Transverse colon (tissue), 4 donors: ENCODE data around the gene KAZN. TPM values are rescaled to one million over a fixed set of nuclear protein-coding genes. Genes with fewer than 3 reads are reported as not detected.

ENCODE experiments used
- DNase-seq: peaks from one replicate; pipeline ENCODE4 v3.0.0-alpha.2; 2019
- H3K27ac ChIP-seq, 4 donors: fragments of 200-600 bp; sonication (generic); 2 replicates each; pipeline ENCODE4 v1.5.1; 2016 to 2018; ENCODE audit warnings: inconsistent platforms in 4 of 4
- H3K27me3 ChIP-seq: fragments of 200-600 bp; sonication (generic); 2 replicates; pipeline ENCODE4 v1.5.1; 2017; ENCODE audit warnings: inconsistent platforms
- H3K36me3 ChIP-seq, 4 donors: fragments of 200-600 bp; sonication (generic); 2 replicates each; pipeline ENCODE4 v1.5.1; 2017 to 2019; ENCODE audit warnings: inconsistent platforms in 4 of 4
- H3K4me1 ChIP-seq, 4 donors: fragments of 200-600 bp; sonication (generic); 2 replicates each; pipeline ENCODE4 v1.5.1; 2017 to 2020; ENCODE audit warnings: inconsistent platforms in 4 of 4
- H3K4me3 ChIP-seq, 4 donors: fragments of 200-600 bp; sonication (generic); 1 replicate in 1 of 4; 2 replicates in 3 of 4; pipeline versions ENCODE4 v1.5.1 to v1.6.1; 2017 to 2019; ENCODE audit warnings: inconsistent platforms in 4 of 4
- H3K9me3 ChIP-seq, 2 donors: fragments of 200-600 bp; sonication (generic); 2 replicates each; pipeline ENCODE4 v1.5.1; 2017 to 2019; ENCODE audit warnings: inconsistent platforms in 2 of 2
- CTCF ChIP-seq, 5 experiments: fragments of 200-600 bp in 3 of 5; fragments of 450-650 bp in 2 of 5; sonication (generic) in 3 of 5; IDR thresholded peaks; 1 replicate in 2 of 5; 2 replicates in 3 of 5; pipeline ENCODE4 v1.5.1; 2016 to 2017; ENCODE audit warnings: antibody characterized with exemption in 5 of 5, inconsistent platforms in 3 of 5, mild to moderate bottlenecking in 2 of 5, moderate library complexity in 1 of 5
- EP300 ChIP-seq: sonication (generic); formaldehyde crosslinking; IDR thresholded peaks from one replicate; pipeline ENCODE4 v1.6.1; 2017; ENCODE audit warnings: antibody characterized with exemption, low read depth
- POLR2A ChIP-seq: fragments of 450-650 bp; IDR thresholded peaks from one replicate; pipeline ENCODE4 v1.6.1; 2016; ENCODE audit warnings: antibody characterized with exemption, mild to moderate bottlenecking, moderate library complexity
- POLR2AphosphoS5 ChIP-seq, 3 donors: sonication (generic); formaldehyde crosslinking; IDR thresholded peaks; one replicate each; pipeline ENCODE4 v1.6.1; 2016; ENCODE audit warnings: antibody characterized with exemption in 3 of 3
- WGBS, 2 donors: methylation state at CpG; one replicate each; pipeline ENCODE4 v1.1.5; 2018; ENCODE audit warnings: low coverage in 1 of 2; 5-methylcytosine and 5-hydroxymethylcytosine counted together
- in situ Hi-C, 4 donors: fragments of 200-750 bp; cut with MboI; loops; one replicate each; pipeline versions ENCODE4 v1.15.0 to v1.15.1; 2017; ENCODE audit warnings: low sequenced_read_pairs in 3 of 4, low pct_ligation_motif_present in 1 of 4, low pct_unique_long_range_greater_than_20kb in 1 of 4
- intact Hi-C: fragments of 100-400 bp; cut with DNase I; formaldehyde crosslinking; loops from one replicate; pipeline ENCODE4 v1.15.1; 2023; ENCODE audit warnings: low total_unique reads
- total RNA-seq, 4 donors: library from RNA; depleted of rRNA; stranded (reverse); fragments of >200 nt; gene quantifications; one replicate each; pipeline ENCODE4 v1.1.0, GENCODE V29; 2016

Gene KAZN
- total RNA-seq, 4 donors from 2014 or later, result 12.0 to 17.1 (median 16.2) TPM

- intact Hi-C loops (loop anchor here (10.0 kb wide), 1 partner anchor 109 kb away; no protein-coding TSS in a partner anchor), in situ Hi-C loops (loop anchor here in 2 of 4 donors (10.0 kb wide), 2 partner anchors 99 to 109 kb away; no protein-coding TSS in a partner anchor)
- Histone ChIP-seq H3K4me3 (no peak overlapping the region), H3K36me3 (no peaks in the 10 kb centered on the region), H3K27me3 (no peaks in the 10 kb centered on the region), H3K27ac (no peak overlapping the region), H3K9me3 (no peaks in the 10 kb centered on the region), H3K4me1 (peaks cover 0 to 16% (median 0%) of the 10 kb centered on the region in 4 donors)
- no peak for DNase-seq
- whole genome bisulfite sequencing, 2 donors, result 85 to 93% methylated on average over 5 to 8 of the region's 8 CpGs
- no peak for TF ChIP-seq POLR2AphosphoS5 (IDR thresholded peaks at IDR 0.05)
- no peak for TF ChIP-seq POLR2A
- no peak for TF ChIP-seq CTCF (IDR thresholded peaks at IDR 0.05)
- no peak for TF ChIP-seq EP300
These were observed 425.5 kb downstream of the KAZN start for GRCh38 chr1:15023976-15024375.

GRCh38 chr1:15026117-15026489 lies 427.6 kb downstream of the KAZN start:
- intact Hi-C loops (loop anchor here (10.0 kb wide), 1 partner anchor 111 kb away; no protein-coding TSS in a partner anchor), in situ Hi-C loops (loop anchor here (10.0 to 25.0 kb wide), 5 partner anchors 101 to 1064 kb away; no protein-coding TSS in a partner anchor)
- WGBS, 2 donors, result 48 to 54% methylated on average over 2 to 4 of the region's 4 CpGs
- no peak overlapping the region for H3K4me3 ChIP-seq
- no peaks in the 10 kb centered on the region for H3K9me3 ChIP-seq
- TF ChIP-seq POLR2AphosphoS5 (IDR thresholded peaks at IDR 0.05) (no peak), CTCF (IDR thresholded peaks at IDR 0.05) (no peak), EP300 (no peak), POLR2A (no peak)
- DNase-seq, result no peak
- peaks cover 0 to 16% (median 0%) of the 10 kb centered on the region in 4 donors for H3K4me1 ChIP-seq
- no peaks in the 10 kb centered on the region for H3K36me3 ChIP-seq
- no peak overlapping the region for H3K27ac ChIP-seq
- no peaks in the 10 kb centered on the region for H3K27me3 ChIP-seq

- peak; percentile 78 for DNase-seq
- in situ Hi-C loops, result loop anchor here (10.0 to 25.0 kb wide), 5 partner anchors 103 to 1065 kb away; no protein-coding TSS in a partner anchor
- Histone ChIP-seq H3K27ac (no peak overlapping the region), H3K36me3 (no peaks in the 10 kb centered on the region), H3K4me3 (no peak overlapping the region), H3K9me3 (no peaks in the 10 kb centered on the region), H3K27me3 (no peaks in the 10 kb centered on the region), H3K4me1 (peaks cover 0 to 11% (median 0%) of the 10 kb centered on the region in 4 donors)
- intact Hi-C loops, result loop anchor here (10.0 kb wide), 1 partner anchor 113 kb away; no protein-coding TSS in a partner anchor
- TF ChIP-seq POLR2AphosphoS5 (IDR thresholded peaks at IDR 0.05) (no peak), CTCF (IDR thresholded peaks at IDR 0.05) (peak; percentile 78 to 90 (median 87))
- 38% methylated on average over 12 of the region's 12 CpGs; no CpG with 5 or more reads in 1 of the 2 donors for WGBS, 2 donors
These were observed 429.1 kb downstream of the KAZN start for GRCh38 chr1:15027515-15027986.

- intact Hi-C loops, result loop anchor here (10.0 kb wide), 1 partner anchor 113 kb away; no protein-coding TSS in a partner anchor
- DNase-seq, result no peak
These were observed 429.6 kb downstream of the KAZN start for GRCh38 chr1:15028102-15028501.

More at GRCh38 chr1:15028102-15028501, 429.6 kb downstream of the KAZN start:
- Histone ChIP-seq H3K4me3 (no peak overlapping the region), H3K36me3 (no peaks in the 10 kb centered on the region), H3K27me3 (no peaks in the 10 kb centered on the region), H3K27ac (no peak overlapping the region), H3K4me1 (peaks cover 0 to 11% (median 0%) of the 10 kb centered on the region in 4 donors), H3K9me3 (no peaks in the 10 kb centered on the region)
- TF ChIP-seq POLR2AphosphoS5 (IDR thresholded peaks at IDR 0.05) (no peak), POLR2A (no peak), EP300 (no peak), CTCF (IDR thresholded peaks at IDR 0.05) (no peak)
- in situ Hi-C loops, result loop anchor here (10.0 to 25.0 kb wide), 5 partner anchors 103 to 1066 kb away; no protein-coding TSS in a partner anchor
- WGBS, 2 donors, result 69% methylated on average over 6 of the region's 6 CpGs; no CpG with 5 or more reads in 1 of the 2 donors
